ENCODE measurements around the gene CALML3.

Gene CALML3

GRCh38 chr10:5534880-5535856 is 10.4 kb downstream of the CALML3 start:
- in situ Hi-C loops (cut with HindIII; ENCODE audit: low sequenced_read_pairs), result no loop called here

DNA sequence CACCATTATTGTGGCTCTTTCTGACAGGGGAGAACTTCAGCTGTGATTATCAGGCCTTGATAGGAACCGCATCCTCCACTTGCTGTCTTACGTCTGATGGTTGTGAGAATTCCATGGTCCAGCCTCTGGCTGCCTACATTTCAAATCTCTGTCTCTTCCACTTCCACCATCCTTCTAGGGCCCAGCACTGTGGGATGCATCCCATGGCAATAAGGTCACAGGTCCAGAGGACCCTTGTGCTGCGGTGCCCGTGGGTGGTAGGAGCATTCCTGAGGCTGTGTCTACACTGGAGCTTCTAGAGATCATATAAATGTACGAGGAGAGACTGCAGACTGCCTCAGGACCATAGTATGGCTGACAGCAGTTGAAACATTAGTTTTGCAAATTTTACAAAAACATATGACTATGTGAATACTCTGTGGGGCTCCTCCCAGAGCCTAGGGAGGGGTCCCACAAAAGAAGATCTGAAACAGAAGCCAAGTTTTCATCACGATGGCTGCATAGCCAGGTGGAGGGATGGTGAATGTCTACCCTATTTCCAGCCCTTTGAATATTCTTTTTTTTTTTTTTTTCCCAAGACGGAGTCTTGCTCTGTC is 11.8 kb downstream of the CALML3 start:
- DNase-seq (ENCODE audit: low read depth, low spot score), result no peak
- TF ChIP-seq, protein P1, sequence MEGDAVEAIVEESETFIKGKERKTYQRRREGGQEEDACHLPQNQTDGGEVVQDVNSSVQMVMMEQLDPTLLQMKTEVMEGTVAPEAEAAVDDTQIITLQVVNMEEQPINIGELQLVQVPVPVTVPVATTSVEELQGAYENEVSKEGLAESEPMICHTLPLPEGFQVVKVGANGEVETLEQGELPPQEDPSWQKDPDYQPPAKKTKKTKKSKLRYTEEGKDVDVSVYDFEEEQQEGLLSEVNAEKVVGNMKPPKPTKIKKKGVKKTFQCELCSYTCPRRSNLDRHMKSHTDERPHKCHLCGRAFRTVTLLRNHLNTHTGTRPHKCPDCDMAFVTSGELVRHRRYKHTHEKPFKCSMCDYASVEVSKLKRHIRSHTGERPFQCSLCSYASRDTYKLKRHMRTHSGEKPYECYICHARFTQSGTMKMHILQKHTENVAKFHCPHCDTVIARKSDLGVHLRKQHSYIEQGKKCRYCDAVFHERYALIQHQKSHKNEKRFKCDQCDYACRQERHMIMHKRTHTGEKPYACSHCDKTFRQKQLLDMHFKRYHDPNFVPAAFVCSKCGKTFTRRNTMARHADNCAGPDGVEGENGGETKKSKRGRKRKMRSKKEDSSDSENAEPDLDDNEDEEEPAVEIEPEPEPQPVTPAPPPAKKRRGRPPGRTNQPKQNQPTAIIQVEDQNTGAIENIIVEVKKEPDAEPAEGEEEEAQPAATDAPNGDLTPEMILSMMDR (IDR thresholded peaks at IDR 0.05; ENCODE audit: low read depth, low read length), result no peak
- in situ Hi-C loops (cut with HindIII; ENCODE audit: low sequenced_read_pairs), result no loop called here
- H3K4me3 ChIP-seq (ENCODE audit: low read depth, low read length), result no peak overlapping the region

More at GRCh38 chr10:5534880-5535856, 10.4 kb downstream of the CALML3 start:
- TF ChIP-seq, protein P1 (IDR thresholded peaks at IDR 0.05; ENCODE audit: low read depth, low read length), result no peak
- H3K4me3 ChIP-seq (ENCODE audit: low read depth, low read length), result no peak overlapping the region
- peak; percentile 38 for DNase-seq (ENCODE audit: low read depth, low spot score)

DNA sequence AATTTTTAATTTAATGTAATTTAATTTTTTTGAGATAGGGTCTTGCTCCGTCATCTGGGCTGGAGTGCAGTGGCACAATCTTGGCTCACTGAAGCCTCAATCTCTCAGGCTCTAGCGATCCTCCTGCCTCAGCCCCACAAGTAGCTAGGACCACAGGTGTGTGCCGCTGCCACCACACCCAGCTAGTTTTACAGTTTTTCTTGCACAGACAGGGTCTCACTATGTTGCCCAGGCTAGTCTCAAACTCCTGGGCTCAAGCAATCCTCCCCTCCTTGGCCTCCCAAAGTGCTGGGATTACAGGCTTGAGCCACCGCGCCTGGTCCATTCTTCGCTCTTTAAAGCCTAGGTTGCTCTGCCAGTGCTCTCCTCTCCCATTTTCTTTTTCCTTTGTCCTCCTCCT is 12.9 kb downstream of the CALML3 start:
- H3K4me3 ChIP-seq (ENCODE audit: low read depth, low read length), result no peak overlapping the region
- DNase-seq (ENCODE audit: low read depth, low spot score), result no peak
- in situ Hi-C loops (cut with HindIII; ENCODE audit: low sequenced_read_pairs), result no loop called here
- TF ChIP-seq, protein P1 (IDR thresholded peaks at IDR 0.05; ENCODE audit: low read depth, low read length), result no peak

- in situ Hi-C loops (cut with HindIII; ENCODE audit: low sequenced_read_pairs), result no loop called here
- TF ChIP-seq, protein P1 (IDR thresholded peaks at IDR 0.05; ENCODE audit: low read depth, low read length), result no peak
- DNase-seq (ENCODE audit: low read depth, low spot score), result peak; percentile 68
- H3K4me3 ChIP-seq (ENCODE audit: low read depth, low read length), result no peak overlapping the region
Observed at GRCh38 chr10:5538446-5538845, 13.7 kb downstream of the CALML3 start.

DNA sequence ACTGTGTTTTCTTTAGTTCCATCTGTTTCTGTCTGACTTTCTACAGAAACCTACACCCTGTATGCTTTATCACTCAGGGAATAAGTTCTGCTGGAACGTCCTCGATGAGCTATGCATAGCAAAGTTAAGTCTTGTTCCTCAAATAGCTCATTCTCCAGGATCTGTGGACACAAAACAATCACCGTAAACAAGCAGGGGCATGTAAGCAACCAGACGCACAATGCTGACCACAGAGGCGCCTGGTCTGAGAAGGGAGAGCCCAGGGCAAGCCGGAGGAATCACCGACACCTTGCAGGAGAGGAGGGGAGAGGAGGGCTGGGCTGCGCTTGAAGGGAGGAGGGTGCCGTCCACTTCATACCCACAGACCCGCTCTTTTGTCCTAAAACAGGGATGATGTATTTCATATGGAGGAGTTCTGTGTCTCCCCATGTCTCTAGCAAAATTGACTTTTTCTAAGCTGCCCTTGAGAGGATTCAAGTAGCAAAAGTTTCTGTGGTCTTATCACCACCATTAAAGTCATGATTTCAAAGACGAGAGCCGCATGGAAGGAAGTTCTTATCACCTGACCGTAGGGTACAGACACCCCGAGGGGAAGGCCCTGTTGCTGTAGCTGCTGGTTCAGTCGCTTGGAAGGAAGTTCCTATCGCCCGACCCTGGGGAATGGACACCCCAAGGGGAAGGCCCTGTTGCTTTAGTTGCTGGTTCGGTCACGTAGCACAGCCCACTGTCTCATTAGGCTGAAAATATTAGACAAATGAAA is 14.3 kb downstream of the CALML3 start:
- H3K4me3 ChIP-seq (ENCODE audit: low read depth, low read length), result no peak overlapping the region
- TF ChIP-seq, protein P1 (IDR thresholded peaks at IDR 0.05; ENCODE audit: low read depth, low read length), result no peak
- in situ Hi-C loops (cut with HindIII; ENCODE audit: low sequenced_read_pairs), result no loop called here
- DNase-seq (ENCODE audit: low read depth, low spot score), result no peak

DNA sequence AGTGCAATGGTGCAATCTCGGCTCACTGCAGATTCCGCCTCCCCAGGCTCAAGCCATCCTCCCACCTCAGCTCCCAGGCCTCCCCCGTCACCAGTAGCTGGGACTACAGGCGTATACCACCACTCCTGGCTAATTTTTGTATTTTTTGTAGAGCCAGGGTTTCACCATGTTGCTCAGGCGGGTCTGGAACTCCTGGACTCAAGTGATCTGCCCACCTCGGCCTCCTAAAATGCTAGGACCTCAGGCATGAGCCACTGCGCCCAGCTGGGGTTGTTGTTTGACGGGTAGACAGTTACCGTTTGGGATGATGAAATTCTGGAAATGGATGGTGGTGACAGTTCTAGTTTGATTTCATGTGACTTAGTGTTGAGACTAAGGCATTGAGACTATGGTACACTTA is 15.3 kb downstream of the CALML3 start:
- TF ChIP-seq, protein P1 (IDR thresholded peaks at IDR 0.05; ENCODE audit: low read depth, low read length), result no peak
- DNase-seq (ENCODE audit: low read depth, low spot score), result no peak
- in situ Hi-C loops (cut with HindIII; ENCODE audit: low sequenced_read_pairs), result no loop called here
- H3K4me3 ChIP-seq (ENCODE audit: low read depth, low read length), result no peak overlapping the region
